IMR-90 (cell line): Measurements from ENCODE around the gene GRB14. TPM values are rescaled to one million over a fixed set of nuclear protein-coding genes. Genes with fewer than 3 reads are reported as not detected.

Source experiments
- ATAC-seq: fragments of 200-7000 bp; cut with Tn5 transposase; 2 replicates; pipeline ENCODE4 v1.9.1; 2020; ENCODE audit warnings: low read depth, mild to moderate bottlenecking, moderate library complexity
- BruUV-seq: library from RNA; stranded (reverse); fragments of 400-500 nt; replicated peaks from 2 replicates; lab custom pipeline; 2021; lab: Mats Ljungman, UMichigan
- CTCF ChIA-PET: fragments of 300-600 bp; formaldehyde crosslinking; extraction: SDS; loops from one replicate; lab custom pipeline; 2021; ENCODE audit warnings: antibody characterized with exemption; lab: Yijun Ruan, JAX
- POLR2A ChIA-PET: fragments of 300-600 bp; sonication (Branson Sonifier 250); formaldehyde crosslinking; loops from one replicate; lab custom pipeline; 2022; ENCODE audit warnings: antibody characterized with exemption; ENCODE audit not compliant: unreplicated experiment; lab: Charles Lee
- DNase-seq: peaks from one replicate; pipeline ENCODE4 v3.0.0; 2013
- H2AFZ ChIP-seq: replicated peaks from 2 replicates; pipeline ENCODE3; 2013; ENCODE audit warnings: low read length, mild to moderate bottlenecking; ENCODE audit not compliant: poor library complexity
- H2AK5ac ChIP-seq: 2 replicates; pipeline ENCODE4 v1.6.1; 2013; ENCODE audit warnings: low read depth, low read length, inconsistent platforms
- H2AK9ac ChIP-seq: replicated peaks from 2 replicates; pipeline ENCODE3; 2013; ENCODE audit warnings: mild to moderate bottlenecking, low read depth, low read length, moderate library complexity; ENCODE audit not compliant: poor library complexity
- H2BK120ac ChIP-seq: 2 replicates; pipeline ENCODE4 v1.6.1; 2013; ENCODE audit warnings: low read depth, low read length, inconsistent platforms
- H2BK15ac ChIP-seq: 3 replicates; pipeline ENCODE4 v1.6.1; 2013; ENCODE audit warnings: low read depth, low read length, inconsistent platforms
- H2BK20ac ChIP-seq: 2 replicates; pipeline ENCODE4 v1.6.1; 2013; ENCODE audit warnings: low read depth, mild to moderate bottlenecking, inconsistent platforms, low read length, moderate library complexity
- H2BK5ac ChIP-seq: 2 replicates; pipeline ENCODE4 v1.6.1; 2013; ENCODE audit warnings: mild to moderate bottlenecking, low read depth, low read length, inconsistent platforms; ENCODE audit not compliant: poor library complexity, severe bottlenecking
- H3K14ac ChIP-seq: replicated peaks from 2 replicates; pipeline ENCODE4 v1.6.1; 2013; ENCODE audit warnings: low read depth, low read length, inconsistent platforms
- H3K18ac ChIP-seq: 2 replicates; pipeline ENCODE4 v1.6.1; 2013; ENCODE audit warnings: low read depth, low read length, control low read depth
- H3K23ac ChIP-seq: 2 replicates; pipeline ENCODE4 v1.6.1; 2013; ENCODE audit warnings: low read depth, low read length, inconsistent platforms
- H3K27ac ChIP-seq: 2 replicates; pipeline ENCODE4 v1.5.1; 2013; ENCODE audit warnings: mild to moderate bottlenecking, control low read depth, low read length; ENCODE audit not compliant: insufficient read depth
- H3K27me3 ChIP-seq: 2 replicates; pipeline ENCODE4 v1.6.1; 2013; ENCODE audit warnings: low read length; ENCODE audit not compliant: control insufficient read depth, insufficient read depth
- H3K36me3 ChIP-seq: 2 replicates; pipeline ENCODE4 v1.6.1; 2013; ENCODE audit warnings: low read length, mixed read lengths; ENCODE audit not compliant: control insufficient read depth, insufficient read depth
- H3K4ac ChIP-seq: 2 replicates; pipeline ENCODE4 v1.6.1; 2013; ENCODE audit warnings: low read depth, low read length, inconsistent platforms
- H3K4me1 ChIP-seq: 2 replicates; pipeline ENCODE4 v1.6.1; 2013; ENCODE audit warnings: low read length, mixed read lengths; ENCODE audit not compliant: control insufficient read depth, insufficient read depth
- H3K4me2 ChIP-seq: 2 replicates; pipeline ENCODE4 v1.6.1; 2013; ENCODE audit warnings: low read depth, mild to moderate bottlenecking, control low read depth, low read length, moderate library complexity
- H3K4me3 ChIP-seq: 2 replicates; pipeline ENCODE4 v1.5.1; 2013; ENCODE audit warnings: low read depth, mild to moderate bottlenecking, control low read depth, low read length, moderate library complexity; ENCODE audit not compliant: insufficient read depth
- H3K56ac ChIP-seq: 2 replicates; pipeline ENCODE4 v1.6.1; 2013; ENCODE audit warnings: low read length, inconsistent platforms; ENCODE audit not compliant: insufficient read depth; ENCODE audit errors: extremely low read depth
- H3K79me1 ChIP-seq, 2 experiments: 2 replicates each; pipeline ENCODE4 v1.6.1; 2013; ENCODE audit warnings: low read length in 2 of 2, inconsistent platforms in 1 of 2, low read depth in 1 of 2
- H3K9ac ChIP-seq: 2 replicates; pipeline ENCODE4 v1.6.1; 2013; ENCODE audit warnings: low read depth, low read length, control low read depth
- H3K9me1 ChIP-seq: 2 replicates; pipeline ENCODE4 v1.6.1; 2013; ENCODE audit warnings: low read length, inconsistent platforms; ENCODE audit not compliant: insufficient read depth
- H3K9me3 ChIP-seq: 2 replicates; pipeline ENCODE4 v1.6.1; 2013; ENCODE audit warnings: low read length; ENCODE audit not compliant: control insufficient read depth, insufficient read depth
- H4K20me1 ChIP-seq: 2 replicates; pipeline ENCODE4 v1.6.1; 2013; ENCODE audit warnings: low read length, inconsistent platforms; ENCODE audit not compliant: insufficient read depth
- H4K5ac ChIP-seq: 2 replicates; pipeline ENCODE4 v1.6.1; 2013; ENCODE audit warnings: mild to moderate bottlenecking, low read depth, low read length, control low read depth
- H4K8ac ChIP-seq, 2 experiments: 2 replicates each; pipeline ENCODE4 v1.6.1; 2013; ENCODE audit warnings: low read depth in 2 of 2, low read length in 2 of 2, control low read depth in 1 of 2, inconsistent platforms in 1 of 2
- H4K91ac ChIP-seq: 2 replicates; pipeline ENCODE4 v1.6.1; 2013; ENCODE audit warnings: low read depth, low read length, inconsistent platforms; ENCODE audit not compliant: insufficient read depth
- CEBPB ChIP-seq: IDR thresholded peaks from 2 replicates; pipeline ENCODE4 v1.6.1; 2012; ENCODE audit warnings: low read depth, low read length, improper control_type of control experiment
- MAFK ChIP-seq: IDR thresholded peaks from 2 replicates; pipeline ENCODE4 v1.6.1; 2012; ENCODE audit warnings: low read depth, low read length, improper control_type of control experiment
- MXI1 ChIP-seq: IDR thresholded peaks from 2 replicates; pipeline ENCODE4 v1.6.1; 2012; ENCODE audit warnings: low read depth, mild to moderate bottlenecking, low read length, moderate library complexity, borderline replicate concordance
- RFX5 ChIP-seq: IDR thresholded peaks from 2 replicates; pipeline ENCODE4 v1.8.0; 2012; ENCODE audit warnings: low read depth, mild to moderate bottlenecking, low read length, moderate library complexity
- WGBS, 2 experiments: methylation state at CpG; one replicate each; pipeline versions ENCODE4 v1.1.5 to v1.1.7; 2013; ENCODE audit warnings: missing lambda C conversion rate in 2 of 2; ENCODE audit not compliant: insufficient read length in 1 of 2; ENCODE audit errors: extremely low coverage in 2 of 2; 5-methylcytosine and 5-hydroxymethylcytosine counted together
- dilution Hi-C: fragments of 300-500 bp; cut with HindIII; formaldehyde crosslinking; loops from one replicate; pipeline ENCODE4 v1.14.3; 2018; ENCODE audit warnings: low sequenced_read_pairs; ENCODE audit not compliant: unreplicated experiment
- in situ Hi-C: fragments of 300-500 bp; cut with MboI; formaldehyde crosslinking; loops from 3 replicates; pipeline ENCODE4 v1.14.3; 2019; ENCODE audit warnings: low sequenced_read_pairs, inconsistent platforms, mixed read lengths
- intact Hi-C: fragments of 100-400 bp; cut with micrococcal nuclease; formaldehyde crosslinking; loops from 2 replicates; pipeline ENCODE4 v1.10.0; 2022
- polyA plus RNA-seq, 3 experiments: library from polyadenylated mRNA; depleted of rRNA; stranded (reverse); fragments of >200 nt; gene quantifications; 2 replicates each; pipeline ENCODE4 v1.2.3, GENCODE V29; 2012; ENCODE audit warnings: low replicate concordance in 1 of 3
- total RNA-seq: library from RNA; depleted of rRNA; stranded (reverse); fragments of >200 nt; gene quantifications from 2 replicates; pipeline ENCODE4 v1.2.3, GENCODE V29; 2012
- TF ChIP-seq, protein P1 (sequence below): fragments of 150-350 bp; IDR thresholded peaks from 2 replicates; pipeline ENCODE4 v1.6.1; 2017; ENCODE audit warnings: mild to moderate bottlenecking, antibody characterized with exemption, low read length, low read depth
- TF ChIP-seq, protein P2 (sequence below): conservative IDR thresholded peaks from 2 replicates; pipeline ENCODE4 v1.5.1; 2012; ENCODE audit warnings: mild to moderate bottlenecking, low read depth, low read length, improper control_type of control experiment

Gene GRB14
- total and polyA plus RNA-seq, 2 of the 4 experiments (the other 2 are of a cell fraction) = not detected

DNA sequence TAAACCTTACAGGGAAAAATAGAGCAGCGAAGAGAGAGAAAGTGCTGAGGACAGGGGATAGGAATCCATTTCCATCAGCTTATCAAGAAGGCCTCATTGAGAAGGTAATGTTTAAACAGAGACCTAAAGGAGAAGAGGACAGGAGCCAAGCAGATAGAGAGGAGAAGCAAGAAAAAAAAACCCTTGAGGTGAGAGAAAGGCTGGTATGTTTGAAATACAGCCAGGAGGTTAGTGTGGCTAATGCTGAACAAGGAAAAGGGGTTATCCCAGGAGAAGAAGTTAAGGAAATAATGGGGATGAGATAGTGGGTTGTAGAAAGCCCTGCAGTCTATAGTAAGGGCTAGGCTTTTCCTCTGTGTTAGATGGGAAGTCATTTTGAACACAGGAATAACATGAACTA, 90.8 kb downstream of the GRB14 start:
- TF ChIP-seq CEBPB (no peak), MAFK (no peak), MXI1 (no peak), RFX5 (no peak)
- TF ChIP-seq, protein P1, sequence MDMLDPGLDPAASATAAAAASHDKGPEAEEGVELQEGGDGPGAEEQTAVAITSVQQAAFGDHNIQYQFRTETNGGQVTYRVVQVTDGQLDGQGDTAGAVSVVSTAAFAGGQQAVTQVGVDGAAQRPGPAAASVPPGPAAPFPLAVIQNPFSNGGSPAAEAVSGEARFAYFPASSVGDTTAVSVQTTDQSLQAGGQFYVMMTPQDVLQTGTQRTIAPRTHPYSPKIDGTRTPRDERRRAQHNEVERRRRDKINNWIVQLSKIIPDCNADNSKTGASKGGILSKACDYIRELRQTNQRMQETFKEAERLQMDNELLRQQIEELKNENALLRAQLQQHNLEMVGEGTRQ = no peak
- TF ChIP-seq, protein P2, sequence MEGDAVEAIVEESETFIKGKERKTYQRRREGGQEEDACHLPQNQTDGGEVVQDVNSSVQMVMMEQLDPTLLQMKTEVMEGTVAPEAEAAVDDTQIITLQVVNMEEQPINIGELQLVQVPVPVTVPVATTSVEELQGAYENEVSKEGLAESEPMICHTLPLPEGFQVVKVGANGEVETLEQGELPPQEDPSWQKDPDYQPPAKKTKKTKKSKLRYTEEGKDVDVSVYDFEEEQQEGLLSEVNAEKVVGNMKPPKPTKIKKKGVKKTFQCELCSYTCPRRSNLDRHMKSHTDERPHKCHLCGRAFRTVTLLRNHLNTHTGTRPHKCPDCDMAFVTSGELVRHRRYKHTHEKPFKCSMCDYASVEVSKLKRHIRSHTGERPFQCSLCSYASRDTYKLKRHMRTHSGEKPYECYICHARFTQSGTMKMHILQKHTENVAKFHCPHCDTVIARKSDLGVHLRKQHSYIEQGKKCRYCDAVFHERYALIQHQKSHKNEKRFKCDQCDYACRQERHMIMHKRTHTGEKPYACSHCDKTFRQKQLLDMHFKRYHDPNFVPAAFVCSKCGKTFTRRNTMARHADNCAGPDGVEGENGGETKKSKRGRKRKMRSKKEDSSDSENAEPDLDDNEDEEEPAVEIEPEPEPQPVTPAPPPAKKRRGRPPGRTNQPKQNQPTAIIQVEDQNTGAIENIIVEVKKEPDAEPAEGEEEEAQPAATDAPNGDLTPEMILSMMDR = no peak
- POLR2A ChIA-PET = no interaction called here
- BruUV-seq = no TSS peak

More for the DNA sequence above, 90.8 kb downstream of the GRB14 start:
- Histone ChIP-seq H3K23ac (no peak overlapping the region), H3K9ac (no peak overlapping the region), H3K56ac (no peak overlapping the region), H3K9me1 (no peaks in the 10 kb centered on the region), H3K27me3 (no peaks in the 10 kb centered on the region), H3K9me3 (no peaks in the 10 kb centered on the region), H2AK9ac (no peak overlapping the region), H2BK5ac (no peak overlapping the region), H2BK120ac (no peak overlapping the region), H4K91ac (no peak overlapping the region), H3K4ac (no peak overlapping the region), H2AK5ac (no peak overlapping the region), H3K4me1 (no peaks in the 10 kb centered on the region), H4K5ac (no peak overlapping the region), H2BK15ac (no peak overlapping the region), H3K4me3 (no peak overlapping the region), H4K20me1 (no peaks in the 10 kb centered on the region), H3K36me3 (no peaks in the 10 kb centered on the region), H3K4me2 (no peak overlapping the region), H3K14ac (no peak overlapping the region), H4K8ac (no peak overlapping the region), H3K27ac (no peak overlapping the region), H2AFZ (no peak overlapping the region), H2BK20ac (no peak overlapping the region), H3K79me1 (no peaks in the 10 kb centered on the region), H3K18ac (no peak overlapping the region)
- dilution Hi-C loops (no loop called here), intact Hi-C loops (no loop called here), in situ Hi-C loops (no loop called here)
- CTCF ChIA-PET = no interaction called here
- DNase-seq (no peak), ATAC-seq (no peak)
- no CpG with 5 or more reads among the region's 1 CpG for WGBS, 2 experiments
